ENCODE data around the gene ADAM22. TPM values are rescaled to one million over a fixed set of nuclear protein-coding genes. Genes with fewer than 3 reads are reported as not detected.

The ADAM22 gene
- total RNA-seq, 1 donor from 2014 or later, result 1.6 TPM

DNA sequence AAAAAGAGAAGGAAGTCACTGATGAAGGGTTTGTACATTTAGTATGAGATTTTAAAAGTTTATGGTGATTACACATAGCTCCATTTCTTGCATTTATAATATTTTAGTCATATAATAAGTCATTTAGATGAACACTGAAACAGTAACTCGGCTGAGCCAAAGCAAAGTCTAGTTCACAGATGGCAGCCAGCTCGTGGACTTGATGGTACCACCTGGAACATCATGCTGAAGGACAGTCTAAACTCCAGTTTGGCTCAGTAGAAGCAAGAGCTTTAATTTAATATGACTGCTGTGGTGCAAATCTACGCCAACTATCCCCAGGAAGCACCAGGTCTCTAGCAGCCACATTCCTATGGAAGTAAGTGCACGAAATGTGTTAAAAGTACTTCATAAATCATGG is 269.4 kb downstream of the ADAM22 start:
- no peak for DNase-seq (ENCODE audit: low spot score)
- Mint-ChIP-seq H3K4me1 (ENCODE audit: low read depth) (no peaks in the 10 kb centered on the region), H3K4me3 (ENCODE audit: unreplicated experiment) (no peak overlapping the region), H3K27me3 (ENCODE audit: low read depth) (no peaks in the 10 kb centered on the region), H3K27ac (ENCODE audit: unreplicated experiment) (no peak overlapping the region), H3K9me3 (ENCODE audit: low read depth) (no peaks in the 10 kb centered on the region), H3K36me3 (ENCODE audit: low read depth) (peaks cover 31% of the 10 kb centered on the region)
- TF ChIP-seq, protein P1, sequence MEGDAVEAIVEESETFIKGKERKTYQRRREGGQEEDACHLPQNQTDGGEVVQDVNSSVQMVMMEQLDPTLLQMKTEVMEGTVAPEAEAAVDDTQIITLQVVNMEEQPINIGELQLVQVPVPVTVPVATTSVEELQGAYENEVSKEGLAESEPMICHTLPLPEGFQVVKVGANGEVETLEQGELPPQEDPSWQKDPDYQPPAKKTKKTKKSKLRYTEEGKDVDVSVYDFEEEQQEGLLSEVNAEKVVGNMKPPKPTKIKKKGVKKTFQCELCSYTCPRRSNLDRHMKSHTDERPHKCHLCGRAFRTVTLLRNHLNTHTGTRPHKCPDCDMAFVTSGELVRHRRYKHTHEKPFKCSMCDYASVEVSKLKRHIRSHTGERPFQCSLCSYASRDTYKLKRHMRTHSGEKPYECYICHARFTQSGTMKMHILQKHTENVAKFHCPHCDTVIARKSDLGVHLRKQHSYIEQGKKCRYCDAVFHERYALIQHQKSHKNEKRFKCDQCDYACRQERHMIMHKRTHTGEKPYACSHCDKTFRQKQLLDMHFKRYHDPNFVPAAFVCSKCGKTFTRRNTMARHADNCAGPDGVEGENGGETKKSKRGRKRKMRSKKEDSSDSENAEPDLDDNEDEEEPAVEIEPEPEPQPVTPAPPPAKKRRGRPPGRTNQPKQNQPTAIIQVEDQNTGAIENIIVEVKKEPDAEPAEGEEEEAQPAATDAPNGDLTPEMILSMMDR (IDR thresholded peaks at IDR 0.05), result no peak

DNA sequence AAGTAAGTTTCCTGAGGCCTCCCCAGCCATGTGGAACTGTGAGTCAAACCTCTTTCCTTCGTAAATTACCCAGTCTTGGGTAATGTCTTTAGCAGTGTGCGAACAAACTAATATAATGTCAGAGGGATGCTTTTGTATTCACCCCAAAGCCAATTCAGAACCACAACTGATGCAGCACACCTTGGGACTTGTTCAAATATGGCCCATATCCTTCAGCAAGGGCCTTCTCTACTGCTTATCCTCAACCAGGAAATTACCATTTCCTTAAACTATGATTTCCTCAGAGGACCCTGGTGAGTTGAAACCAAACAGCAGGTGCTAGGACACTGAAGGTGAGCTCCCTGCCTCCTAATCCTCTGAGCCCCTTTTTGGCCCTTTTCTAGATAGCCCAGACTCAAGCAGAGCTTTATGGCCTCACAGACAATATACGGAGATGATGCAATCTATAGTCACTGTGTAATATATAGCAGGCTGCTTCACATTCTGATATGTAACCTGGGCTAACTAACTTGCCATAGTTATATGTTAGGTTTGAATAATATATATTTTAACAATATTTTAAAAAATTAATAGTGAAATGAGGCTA is 270.6 kb downstream of the ADAM22 start:
- H3K4me3 Mint-ChIP-seq (ENCODE audit: unreplicated experiment), result no peak overlapping the region
- no peak for DNase-seq (ENCODE audit: low spot score)
- H3K27ac Mint-ChIP-seq (ENCODE audit: unreplicated experiment), result no peak overlapping the region
- H3K9me3 Mint-ChIP-seq (ENCODE audit: low read depth), result no peaks in the 10 kb centered on the region
- H3K36me3 Mint-ChIP-seq (ENCODE audit: low read depth), result peaks cover 39% of the 10 kb centered on the region
- H3K4me1 Mint-ChIP-seq (ENCODE audit: low read depth), result no peaks in the 10 kb centered on the region
- TF ChIP-seq, protein P1 (IDR thresholded peaks at IDR 0.05), result no peak
- H3K27me3 Mint-ChIP-seq (ENCODE audit: low read depth), result no peaks in the 10 kb centered on the region

DNA sequence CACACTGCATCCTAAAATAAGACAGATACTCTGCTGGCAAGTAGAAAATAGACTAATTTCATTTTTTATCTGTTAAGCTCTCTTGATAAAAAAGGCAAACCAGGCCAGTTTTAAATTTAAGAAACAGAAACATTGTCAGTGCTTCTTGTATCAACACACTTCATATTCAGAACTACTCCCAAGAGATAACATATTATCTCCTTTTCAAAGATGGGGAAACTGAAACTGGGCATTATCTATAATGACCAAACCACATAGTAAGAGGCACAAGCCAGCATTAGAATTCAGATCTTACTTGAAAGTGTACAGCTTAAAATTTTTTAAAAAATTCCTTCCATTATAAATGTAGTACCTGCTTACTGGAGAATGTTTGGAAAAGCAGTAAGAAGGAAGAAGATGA is 271.1 kb downstream of the ADAM22 start:
- Mint-ChIP-seq H3K36me3 (ENCODE audit: low read depth) (peaks cover 44% of the 10 kb centered on the region), H3K27me3 (ENCODE audit: low read depth) (no peaks in the 10 kb centered on the region), H3K27ac (ENCODE audit: unreplicated experiment) (no peak overlapping the region), H3K4me1 (ENCODE audit: low read depth) (no peaks in the 10 kb centered on the region), H3K9me3 (ENCODE audit: low read depth) (no peaks in the 10 kb centered on the region), H3K4me3 (ENCODE audit: unreplicated experiment) (no peak overlapping the region)
- TF ChIP-seq, protein P1 (IDR thresholded peaks at IDR 0.05), result no peak
- DNase-seq (ENCODE audit: low spot score), result no peak

DNA sequence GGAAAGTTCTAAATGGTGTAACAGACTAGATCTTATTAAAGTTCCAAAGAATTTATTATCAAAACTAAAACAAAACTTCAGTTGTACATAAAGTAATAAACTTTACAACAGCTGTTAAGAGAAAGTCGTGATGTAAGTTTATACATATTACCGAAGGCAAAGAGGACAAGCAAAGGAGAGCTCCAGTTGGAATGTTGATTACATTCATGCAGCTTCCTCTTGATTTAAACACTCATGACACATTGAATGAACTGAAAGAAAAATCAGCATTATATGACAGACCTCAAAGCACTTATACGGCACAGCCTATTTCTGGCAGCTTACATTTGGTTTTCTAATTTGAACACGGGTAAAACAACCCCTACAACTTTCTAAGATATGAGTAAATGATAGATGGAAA is 272.2 kb downstream of the ADAM22 start:
- Mint-ChIP-seq H3K27me3 (ENCODE audit: low read depth) (no peaks in the 10 kb centered on the region), H3K36me3 (ENCODE audit: low read depth) (peaks cover 44% of the 10 kb centered on the region)
- DNase-seq (ENCODE audit: low spot score), result no peak

DNA sequence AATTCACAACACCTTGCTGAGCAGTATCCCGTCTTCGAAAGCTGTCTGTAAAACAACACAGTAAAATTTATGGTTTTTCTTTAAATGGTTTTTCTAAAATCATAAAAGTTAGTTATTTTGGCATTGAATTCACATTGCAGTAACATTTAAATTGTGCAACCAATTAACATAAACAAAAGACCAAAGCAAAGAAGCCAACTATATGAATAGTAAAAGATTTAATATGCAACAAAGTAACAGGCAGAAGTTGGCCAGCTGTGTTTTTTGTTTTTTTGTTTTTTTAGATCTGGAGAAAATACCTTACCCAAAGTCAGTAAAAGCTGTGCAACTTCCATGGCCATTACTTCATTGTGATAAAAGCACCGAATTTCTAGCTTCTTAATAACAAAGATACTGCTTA is 274.5 kb downstream of the ADAM22 start:
- DNase-seq (ENCODE audit: low spot score), result no peak
- Mint-ChIP-seq H3K4me1 (ENCODE audit: low read depth) (no peaks in the 10 kb centered on the region), H3K27ac (ENCODE audit: unreplicated experiment) (no peak overlapping the region), H3K9me3 (ENCODE audit: low read depth) (no peaks in the 10 kb centered on the region), H3K27me3 (ENCODE audit: low read depth) (no peaks in the 10 kb centered on the region), H3K36me3 (ENCODE audit: low read depth) (peaks cover 51% of the 10 kb centered on the region), H3K4me3 (ENCODE audit: unreplicated experiment) (no peak overlapping the region)
- TF ChIP-seq, protein P1 (IDR thresholded peaks at IDR 0.05), result no peak

More for the DNA sequence above, 272.2 kb downstream of the ADAM22 start:
- Mint-ChIP-seq H3K27ac (ENCODE audit: unreplicated experiment) (no peak overlapping the region), H3K4me1 (ENCODE audit: low read depth) (no peaks in the 10 kb centered on the region), H3K9me3 (ENCODE audit: low read depth) (no peaks in the 10 kb centered on the region), H3K4me3 (ENCODE audit: unreplicated experiment) (no peak overlapping the region)
- TF ChIP-seq, protein P1 (IDR thresholded peaks at IDR 0.05), result no peak
